Keratinocyte (primary cell): ENCODE results near the gene CACNA1H. TPM values are rescaled to one million over a fixed set of nuclear protein-coding genes. Genes with fewer than 3 reads are reported as not detected.

Experiments
- DNase-seq: peaks from one replicate; pipeline ENCODE4 v3.0.0-alpha.2; 2011; ENCODE audit warnings: low read depth, missing footprints, low spot score
- FAIRE-seq: peaks from 2 replicates; lab custom pipeline; 2011; peaks lifted over from hg19 to GRCh38; lab: Jason Lieb, UNC
- H2AFZ ChIP-seq: 2 replicates; pipeline ENCODE4 v1.6.0; 2012; ENCODE audit warnings: low read length, control low read depth, inconsistent platforms; ENCODE audit not compliant: control insufficient read depth
- H3K27ac ChIP-seq: 2 replicates; pipeline ENCODE4 v1.5.1; 2011; ENCODE audit warnings: low read length; ENCODE audit not compliant: control insufficient read depth, insufficient read depth
- H3K27me3 ChIP-seq: 3 replicates; pipeline ENCODE4 v1.6.0; 2011; ENCODE audit warnings: low read length; ENCODE audit not compliant: control insufficient read depth, insufficient read depth; ENCODE audit errors: extremely low read depth
- H3K36me3 ChIP-seq, 2 experiments: 2 replicates in 1 of 2; 3 replicates in 1 of 2; pipeline ENCODE4 v1.5.1; 2011; ENCODE audit warnings: low read length in 2 of 2, mild to moderate bottlenecking in 1 of 2; ENCODE audit not compliant: control insufficient read depth in 2 of 2, insufficient read depth in 2 of 2; ENCODE audit errors: extremely low read depth in 1 of 2
- H3K4me1 ChIP-seq: 3 replicates; pipeline ENCODE4 v1.5.1; 2011; ENCODE audit warnings: low read length; ENCODE audit not compliant: control insufficient read depth, insufficient read depth; ENCODE audit errors: extremely low read depth
- H3K4me2 ChIP-seq: 3 replicates; pipeline ENCODE4 v1.6.0; 2011; ENCODE audit warnings: low read depth, low read length; ENCODE audit not compliant: control insufficient read depth, insufficient read depth; ENCODE audit errors: extremely low read depth
- H3K4me3 ChIP-seq, 3 experiments: fragments of 200-600 bp in 1 of 3; sonication (generic) in 1 of 3; 2 replicates in 2 of 3; 3 replicates in 1 of 3; pipeline ENCODE4 v1.5.1; 2011 to 2016; ENCODE audit warnings: low read length in 3 of 3, mild to moderate bottlenecking in 3 of 3, control low read depth in 2 of 3, inconsistent platforms in 1 of 3, low read depth in 1 of 3, mixed read lengths in 1 of 3, mixed run types in 1 of 3, moderate library complexity in 1 of 3; ENCODE audit not compliant: control insufficient read depth in 2 of 3, insufficient read depth in 2 of 3; ENCODE audit errors: extremely low read depth in 1 of 3
- H3K79me2 ChIP-seq: 2 replicates; pipeline ENCODE4 v1.6.0; 2012; ENCODE audit warnings: low read length; ENCODE audit not compliant: control insufficient read depth, insufficient read depth
- H3K9ac ChIP-seq: 3 replicates; pipeline ENCODE4 v1.6.0; 2011; ENCODE audit warnings: low read length; ENCODE audit not compliant: control insufficient read depth, insufficient read depth; ENCODE audit errors: extremely low read depth
- H3K9me1 ChIP-seq: 3 replicates; pipeline ENCODE4 v1.6.0; 2011; ENCODE audit warnings: low read length; ENCODE audit not compliant: control insufficient read depth, insufficient read depth; ENCODE audit errors: extremely low read depth
- H3K9me3 ChIP-seq: 2 replicates; pipeline ENCODE4 v1.5.1; 2012; ENCODE audit warnings: low read depth, low read length; ENCODE audit not compliant: control insufficient read depth
- H4K20me1 ChIP-seq: 3 replicates; pipeline ENCODE4 v1.6.0; 2011; ENCODE audit warnings: low read length; ENCODE audit not compliant: control insufficient read depth, insufficient read depth; ENCODE audit errors: extremely low read depth
- EZH2 ChIP-seq: IDR thresholded peaks from one replicate; pipeline ENCODE4 v1.6.1; 2012; ENCODE audit warnings: inconsistent platforms, mild to moderate bottlenecking, low read length, moderate library complexity
- dilution Hi-C: fragments of 300-500 bp; cut with MboI; formaldehyde crosslinking; loops from one replicate; pipeline ENCODE4 v1.7.0; 2020; ENCODE audit warnings: low sequenced_read_pairs; ENCODE audit not compliant: extremely low pct_ligation_motif_present
- polyA plus RNA-seq, 5 experiments: library from polyadenylated mRNA; depleted of rRNA in 3 of 5; stranded (reverse) in 3 of 5; stranded (forward) in 1 of 5; unstranded in 1 of 5; fragments of >200 nt; gene quantifications; 1 replicate in 1 of 5; 2 replicates in 3 of 5; 3 replicates in 1 of 5; pipeline versions ENCODE4 v1.2.1 to v1.2.3, GENCODE V29; 2011 to 2012; ENCODE audit warnings: missing spikeins in 2 of 5, low read depth in 1 of 5, low replicate concordance in 1 of 5
- TF ChIP-seq, protein P1 (sequence below), 3 experiments: IDR thresholded peaks in 1 of 3; conservative IDR thresholded peaks in 1 of 3; optimal IDR thresholded peaks in 1 of 3; 2 replicates in 2 of 3; 3 replicates in 1 of 3; pipeline versions ENCODE3 to v1.5.1; 2011; ENCODE audit warnings: low read length in 3 of 3, mild to moderate bottlenecking in 3 of 3, moderate library complexity in 2 of 3, control low read depth in 1 of 3, inconsistent platforms in 1 of 3; ENCODE audit not compliant: insufficient read depth in 2 of 3; ENCODE audit errors: extremely low read depth in 1 of 3

Gene CACNA1H
- polyA plus RNA-seq, 1 donor (not counting 4 experiments of a cell fraction or from before 2014, with no cell fraction given): not detected

DNA sequence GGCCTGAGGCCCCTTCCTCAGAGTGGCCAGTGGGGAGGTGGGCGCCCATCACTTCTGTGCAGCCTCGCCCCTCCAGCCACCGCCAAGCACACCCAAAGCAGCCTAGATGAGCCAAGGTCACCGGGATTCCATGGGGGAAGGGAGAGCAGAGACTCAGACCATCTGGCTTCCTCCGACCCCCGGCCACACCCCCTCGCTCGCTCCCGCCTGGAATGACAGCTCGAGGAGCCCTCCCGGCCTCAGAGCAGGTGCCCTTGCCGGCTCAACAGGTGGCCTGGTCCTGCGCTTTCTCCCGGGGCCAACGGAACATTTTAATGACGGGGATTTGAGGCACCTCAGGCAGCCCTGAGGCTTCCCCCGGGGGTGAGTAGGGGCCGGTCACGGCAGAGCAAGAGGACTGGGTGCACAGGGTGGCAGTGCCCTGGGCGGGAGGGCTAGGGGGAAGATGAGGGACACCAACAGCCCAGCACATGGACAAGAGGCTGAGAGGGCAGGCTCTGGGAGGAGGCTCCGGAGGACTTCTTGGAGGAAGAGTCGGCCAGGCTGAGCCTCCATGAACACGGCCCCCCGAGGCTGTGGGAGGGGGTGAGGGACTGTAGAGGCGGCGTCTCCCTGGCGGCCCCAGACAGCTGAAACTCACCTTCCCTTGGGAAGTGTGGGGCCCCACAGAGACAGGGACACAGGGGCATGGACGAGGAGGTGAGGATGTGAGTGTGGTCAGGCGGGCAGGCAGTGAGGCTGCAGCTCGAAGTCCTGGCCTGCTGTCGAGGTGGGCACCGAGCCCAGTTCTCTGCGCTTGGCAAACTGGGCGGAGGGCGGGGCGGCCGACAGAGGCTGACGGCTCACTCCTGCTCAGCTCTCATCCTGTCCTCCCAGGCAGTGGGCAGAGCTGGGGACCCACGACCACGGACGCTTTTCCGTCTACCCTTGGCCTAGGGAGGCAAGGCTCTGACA is 44.3 kb upstream of the CACNA1H start:
- FAIRE-seq (no peak), DNase-seq (no peak)
- H3K9ac ChIP-seq: no peak overlapping the region
- H3K36me3 ChIP-seq: no peaks in the 10 kb centered on the region
- no peak overlapping the region for H3K27ac ChIP-seq
- H3K79me2 ChIP-seq: no peaks in the 10 kb centered on the region
- H3K27me3 ChIP-seq: peaks cover 52% of the 10 kb centered on the region
- H3K9me1 ChIP-seq: no peaks in the 10 kb centered on the region
- H3K4me3 ChIP-seq: no peak overlapping the region
- TF ChIP-seq, protein P1, sequence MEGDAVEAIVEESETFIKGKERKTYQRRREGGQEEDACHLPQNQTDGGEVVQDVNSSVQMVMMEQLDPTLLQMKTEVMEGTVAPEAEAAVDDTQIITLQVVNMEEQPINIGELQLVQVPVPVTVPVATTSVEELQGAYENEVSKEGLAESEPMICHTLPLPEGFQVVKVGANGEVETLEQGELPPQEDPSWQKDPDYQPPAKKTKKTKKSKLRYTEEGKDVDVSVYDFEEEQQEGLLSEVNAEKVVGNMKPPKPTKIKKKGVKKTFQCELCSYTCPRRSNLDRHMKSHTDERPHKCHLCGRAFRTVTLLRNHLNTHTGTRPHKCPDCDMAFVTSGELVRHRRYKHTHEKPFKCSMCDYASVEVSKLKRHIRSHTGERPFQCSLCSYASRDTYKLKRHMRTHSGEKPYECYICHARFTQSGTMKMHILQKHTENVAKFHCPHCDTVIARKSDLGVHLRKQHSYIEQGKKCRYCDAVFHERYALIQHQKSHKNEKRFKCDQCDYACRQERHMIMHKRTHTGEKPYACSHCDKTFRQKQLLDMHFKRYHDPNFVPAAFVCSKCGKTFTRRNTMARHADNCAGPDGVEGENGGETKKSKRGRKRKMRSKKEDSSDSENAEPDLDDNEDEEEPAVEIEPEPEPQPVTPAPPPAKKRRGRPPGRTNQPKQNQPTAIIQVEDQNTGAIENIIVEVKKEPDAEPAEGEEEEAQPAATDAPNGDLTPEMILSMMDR (optimal IDR thresholded peaks at IDR 0.05 in 1 of 3, IDR thresholded peaks at IDR 0.05 in 1 of 3, conservative IDR thresholded peaks at IDR 0.05 in 1 of 3; ENCODE audit: extremely low read depth in 1 of 3, insufficient read depth in 2 of 3, low read length in 3 of 3): no peak
- peak; percentile 77 for TF ChIP-seq EZH2
- no peaks in the 10 kb centered on the region for H3K4me1 ChIP-seq
- no peak overlapping the region for H3K4me2 ChIP-seq
- H2AFZ ChIP-seq: no peak overlapping the region
- dilution Hi-C loops: no loop called here
- H3K9me3 ChIP-seq: no peaks in the 10 kb centered on the region
- no peaks in the 10 kb centered on the region for H4K20me1 ChIP-seq

DNA sequence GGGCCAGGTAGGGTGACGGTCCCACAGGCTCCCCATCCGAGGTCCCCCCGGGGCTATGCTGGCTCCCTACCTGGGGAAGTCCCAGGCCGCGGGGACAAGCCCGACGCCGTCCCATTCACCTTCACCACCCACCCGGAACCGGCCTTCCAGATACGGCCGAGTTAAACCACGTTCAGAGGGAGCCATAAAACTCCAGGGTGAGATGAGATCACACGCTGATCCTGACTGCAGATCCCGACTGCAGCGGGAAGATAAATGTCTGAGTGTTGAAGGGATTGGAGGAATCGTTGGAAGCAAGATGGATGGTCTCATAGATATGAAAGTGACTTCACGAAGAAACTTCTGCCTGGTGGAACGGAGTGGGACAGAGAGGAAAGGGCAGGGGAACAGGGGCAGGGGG is 43.3 kb upstream of the CACNA1H start:
- TF ChIP-seq, protein P1 (optimal IDR thresholded peaks at IDR 0.05 in 1 of 3, IDR thresholded peaks at IDR 0.05 in 1 of 3, conservative IDR thresholded peaks at IDR 0.05 in 1 of 3; ENCODE audit: extremely low read depth in 1 of 3, insufficient read depth in 2 of 3, low read length in 3 of 3): no peak
- no peaks in the 10 kb centered on the region for H3K36me3 ChIP-seq
- peaks cover 42% of the 10 kb centered on the region for H3K27me3 ChIP-seq
- dilution Hi-C loops: no loop called here
- H3K4me1 ChIP-seq: no peaks in the 10 kb centered on the region
- no peaks in the 10 kb centered on the region for H3K79me2 ChIP-seq
- FAIRE-seq (no peak), DNase-seq (no peak)
- H3K9me3 ChIP-seq: no peaks in the 10 kb centered on the region
- H3K9ac ChIP-seq: no peak overlapping the region
- no peak overlapping the region for H3K4me2 ChIP-seq
- no peak overlapping the region for H3K27ac ChIP-seq
- H3K4me3 ChIP-seq: no peak overlapping the region
- H3K9me1 ChIP-seq: no peaks in the 10 kb centered on the region
- H4K20me1 ChIP-seq: no peaks in the 10 kb centered on the region
- no peak overlapping the region for H2AFZ ChIP-seq
